ENCODE data around the gene SMIM44.

- no peak for TF ChIP-seq POLR2A (IDR thresholded peaks at IDR 0.05)
- TF ChIP-seq CTCF (IDR thresholded peaks at IDR 0.05 in 8 of 11, conservative IDR thresholded peaks at IDR 0.05 in 3 of 11), result no peak
Observed at GRCh38 chr19:3524078-3524842, 41.0 kb upstream of the SMIM44 start.
